GM12878 (cell line): Measurements from ENCODE around the gene KLHL26. TPM values are rescaled to one million over a fixed set of nuclear protein-coding genes. Genes with fewer than 3 reads are reported as not detected.

ENCODE experiments used
- BACH1 ChIP-seq: fragments of 450-650 bp; IDR thresholded peaks from 2 replicates; pipeline ENCODE4 v1.6.1; 2017; ENCODE audit warnings: mild to moderate bottlenecking, borderline replicate concordance
- CBFB ChIP-seq: IDR thresholded peaks from 2 replicates; pipeline ENCODE4 v1.6.1; 2016; ENCODE audit warnings: antibody characterized with exemption, low read depth
- CEBPB ChIP-seq, 2 experiments: fragments of 150-350 bp in 1 of 2; IDR thresholded peaks; 2 replicates each; pipeline ENCODE4 v1.6.1; 2012 to 2014; ENCODE audit warnings: low read depth in 2 of 2, low read length in 2 of 2, borderline replicate concordance in 1 of 2, inconsistent platforms in 1 of 2
- CREM ChIP-seq: IDR thresholded peaks from 2 replicates; pipeline ENCODE4 v1.6.1; 2014; ENCODE audit warnings: antibody characterized with exemption, low read depth
- EZH2 ChIP-seq: IDR thresholded peaks from 2 replicates; pipeline ENCODE4 v1.6.1; 2012; ENCODE audit warnings: low read depth, mild to moderate bottlenecking, control low read depth, inconsistent platforms, low read length, borderline replicate concordance; ENCODE audit not compliant: control insufficient read depth
- FOS ChIP-seq: IDR thresholded peaks from 3 replicates; pipeline ENCODE4 v1.6.1; 2011; ENCODE audit warnings: borderline replicate concordance; ENCODE audit not compliant: insufficient read length; ENCODE audit errors: extremely low read depth
- IKZF2 ChIP-seq, 2 experiments: fragments of 450-650 bp; IDR thresholded peaks; 2 replicates each; pipeline ENCODE4 v1.6.1; 2017; ENCODE audit warnings: mild to moderate bottlenecking in 2 of 2, moderate library complexity in 2 of 2
- MEF2B ChIP-seq: fragments of 450-650 bp; IDR thresholded peaks from 2 replicates; pipeline ENCODE4 v1.6.1; 2018; ENCODE audit warnings: mild to moderate bottlenecking, moderate library complexity; ENCODE audit not compliant: partially characterized antibody, poor library complexity, severe bottlenecking
- MXI1 ChIP-seq: fragments of 150-350 bp; IDR thresholded peaks from 2 replicates; pipeline ENCODE4 v1.6.1; 2011; ENCODE audit warnings: low read depth, mild to moderate bottlenecking, inconsistent platforms, low read length, improper control_type of control experiment
- MYC ChIP-seq: IDR thresholded peaks from 2 replicates; pipeline ENCODE4 v1.6.1; 2011; ENCODE audit warnings: mild to moderate bottlenecking, low read length, moderate library complexity, inconsistent platforms; ENCODE audit not compliant: insufficient read depth, insufficient replicate concordance, insufficient read length, severe bottlenecking
- NR2C1 ChIP-seq: fragments of 450-650 bp; IDR thresholded peaks from 2 replicates; pipeline ENCODE4 v1.6.1; 2017; ENCODE audit warnings: antibody characterized with exemption, mild to moderate bottlenecking, moderate library complexity
- PML ChIP-seq: IDR thresholded peaks from 2 replicates; pipeline ENCODE4 v1.6.1; 2012; ENCODE audit warnings: low read length, inconsistent platforms
- RB1 ChIP-seq: fragments of 450-650 bp; formaldehyde crosslinking; IDR thresholded peaks from 2 replicates; pipeline ENCODE4 v1.6.1; 2017; ENCODE audit warnings: mild to moderate bottlenecking, borderline replicate concordance
- RELA ChIP-seq: fragments of 450-650 bp; IDR thresholded peaks from 2 replicates; pipeline ENCODE4 v1.8.0; 2014; ENCODE audit warnings: borderline replicate concordance; ENCODE audit not compliant: partially characterized antibody
- SREBF2 ChIP-seq: IDR thresholded peaks from 2 replicates; pipeline ENCODE4 v1.6.1; 2012; ENCODE audit warnings: mild to moderate bottlenecking, low read length
- STAT1 ChIP-seq: fragments of 450-650 bp; conservative IDR thresholded peaks from 2 replicates; pipeline ENCODE4 v1.6.1; 2014; ENCODE audit warnings: antibody characterized with exemption, mild to moderate bottlenecking
- polyA plus RNA-seq, 11 experiments: library from polyadenylated mRNA; depleted of rRNA in 4 of 11; unstranded in 6 of 11; stranded (reverse) in 5 of 11; fragments of >200 nt; fragmentation: Nextera tagmentation in 4 of 11; fragmentation: Illumina TruSeq in 1 of 11; extraction: Ambion mirVana in 4 of 11; extraction: Trizol in 1 of 11; gene quantifications; 1 replicate in 1 of 11; 2 replicates in 10 of 11; pipeline versions ENCODE4 v1.2.1 to v1.2.3, GENCODE V29; 2011 to 2016; ENCODE audit warnings: inconsistent platforms in 2 of 11, missing spikeins in 2 of 11, low read depth in 1 of 11
- total RNA-seq, 4 experiments: library from RNA; depleted of rRNA in 3 of 4; stranded (reverse); fragments of >200 nt in 3 of 4; fragmentation: Illumina TruSeq in 1 of 4; extraction: Trizol in 1 of 4; gene quantifications; 2 replicates each; pipeline versions ENCODE4 v1.2.1 to v1.2.3, GENCODE V29; 2013 to 2021
- TF ChIP-seq, protein P1 (sequence below): fragments of 450-650 bp; IDR thresholded peaks from 2 replicates; pipeline ENCODE4 v1.6.1; 2016; ENCODE audit warnings: mild to moderate bottlenecking
- TF ChIP-seq, protein P2 (sequence below): fragments of 450-650 bp; IDR thresholded peaks from 2 replicates; pipeline ENCODE4 v1.6.1; 2017; ENCODE audit warnings: mild to moderate bottlenecking, moderate library complexity
- TF ChIP-seq, protein P3 (sequence below): IDR thresholded peaks from 2 replicates; pipeline ENCODE4 v1.6.1; 2012; ENCODE audit warnings: mild to moderate bottlenecking, low read depth, low read length

KLHL26 gene
- total and polyA plus RNA-seq, 10 of the 15 experiments (the other 5 are each of a cell fraction or from before 2014, with no cell fraction given) = 0.18 to 14.6 (median 2.9) TPM

GRCh38 chr19:18588611-18589379 lies 48.0 kb upstream of the KLHL26 start, which contains the start of gene REX1BD (continued):
- TF ChIP-seq, protein P1, sequence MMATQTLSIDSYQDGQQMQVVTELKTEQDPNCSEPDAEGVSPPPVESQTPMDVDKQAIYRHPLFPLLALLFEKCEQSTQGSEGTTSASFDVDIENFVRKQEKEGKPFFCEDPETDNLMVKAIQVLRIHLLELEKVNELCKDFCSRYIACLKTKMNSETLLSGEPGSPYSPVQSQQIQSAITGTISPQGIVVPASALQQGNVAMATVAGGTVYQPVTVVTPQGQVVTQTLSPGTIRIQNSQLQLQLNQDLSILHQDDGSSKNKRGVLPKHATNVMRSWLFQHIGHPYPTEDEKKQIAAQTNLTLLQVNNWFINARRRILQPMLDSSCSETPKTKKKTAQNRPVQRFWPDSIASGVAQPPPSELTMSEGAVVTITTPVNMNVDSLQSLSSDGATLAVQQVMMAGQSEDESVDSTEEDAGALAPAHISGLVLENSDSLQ = peak; percentile 13; the same call in 1 of the 2 replicates
- peak; percentile 65 for TF ChIP-seq RELA
- TF ChIP-seq PML = 0 out of 2 replicates have a peak, but pooled peaks have one; percentile 91
- TF ChIP-seq RB1 = peak; percentile 47
- TF ChIP-seq CREM = no peak; the same call in 1 of the 2 replicates
- TF ChIP-seq IKZF2 (IDR thresholded peaks at IDR 0.05) = peak; percentile 47 to 67; a peak in 3 of 4 replicates
- TF ChIP-seq CBFB = no peak
- TF ChIP-seq, protein P2, sequence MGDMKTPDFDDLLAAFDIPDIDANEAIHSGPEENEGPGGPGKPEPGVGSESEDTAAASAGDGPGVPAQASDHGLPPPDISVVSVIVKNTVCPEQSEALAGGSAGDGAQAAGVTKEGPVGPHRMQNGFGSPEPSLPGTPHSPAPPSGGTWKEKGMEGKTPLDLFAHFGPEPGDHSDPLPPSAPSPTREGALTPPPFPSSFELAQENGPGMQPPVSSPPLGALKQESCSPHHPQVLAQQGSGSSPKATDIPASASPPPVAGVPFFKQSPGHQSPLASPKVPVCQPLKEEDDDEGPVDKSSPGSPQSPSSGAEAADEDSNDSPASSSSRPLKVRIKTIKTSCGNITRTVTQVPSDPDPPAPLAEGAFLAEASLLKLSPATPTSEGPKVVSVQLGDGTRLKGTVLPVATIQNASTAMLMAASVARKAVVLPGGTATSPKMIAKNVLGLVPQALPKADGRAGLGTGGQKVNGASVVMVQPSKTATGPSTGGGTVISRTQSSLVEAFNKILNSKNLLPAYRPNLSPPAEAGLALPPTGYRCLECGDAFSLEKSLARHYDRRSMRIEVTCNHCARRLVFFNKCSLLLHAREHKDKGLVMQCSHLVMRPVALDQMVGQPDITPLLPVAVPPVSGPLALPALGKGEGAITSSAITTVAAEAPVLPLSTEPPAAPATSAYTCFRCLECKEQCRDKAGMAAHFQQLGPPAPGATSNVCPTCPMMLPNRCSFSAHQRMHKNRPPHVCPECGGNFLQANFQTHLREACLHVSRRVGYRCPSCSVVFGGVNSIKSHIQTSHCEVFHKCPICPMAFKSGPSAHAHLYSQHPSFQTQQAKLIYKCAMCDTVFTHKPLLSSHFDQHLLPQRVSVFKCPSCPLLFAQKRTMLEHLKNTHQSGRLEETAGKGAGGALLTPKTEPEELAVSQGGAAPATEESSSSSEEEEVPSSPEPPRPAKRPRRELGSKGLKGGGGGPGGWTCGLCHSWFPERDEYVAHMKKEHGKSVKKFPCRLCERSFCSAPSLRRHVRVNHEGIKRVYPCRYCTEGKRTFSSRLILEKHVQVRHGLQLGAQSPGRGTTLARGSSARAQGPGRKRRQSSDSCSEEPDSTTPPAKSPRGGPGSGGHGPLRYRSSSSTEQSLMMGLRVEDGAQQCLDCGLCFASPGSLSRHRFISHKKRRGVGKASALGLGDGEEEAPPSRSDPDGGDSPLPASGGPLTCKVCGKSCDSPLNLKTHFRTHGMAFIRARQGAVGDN = peak; percentile 67; the same call in 1 of the 2 replicates
- peak in 1 of 2 experiments; percentile 34; a peak in 1 of 4 replicates for TF ChIP-seq CEBPB (IDR thresholded peaks at IDR 0.05; ENCODE audit: borderline replicate concordance in 1 of 2, low read depth in 2 of 2, low read length in 2 of 2)
- 0 out of 2 replicates have a peak, but pooled peaks have one; percentile 61 for TF ChIP-seq MXI1
- no peak for TF ChIP-seq MYC
- TF ChIP-seq SREBF2 = no peak
- peak; percentile 57 for TF ChIP-seq STAT1
- TF ChIP-seq, protein P3, sequence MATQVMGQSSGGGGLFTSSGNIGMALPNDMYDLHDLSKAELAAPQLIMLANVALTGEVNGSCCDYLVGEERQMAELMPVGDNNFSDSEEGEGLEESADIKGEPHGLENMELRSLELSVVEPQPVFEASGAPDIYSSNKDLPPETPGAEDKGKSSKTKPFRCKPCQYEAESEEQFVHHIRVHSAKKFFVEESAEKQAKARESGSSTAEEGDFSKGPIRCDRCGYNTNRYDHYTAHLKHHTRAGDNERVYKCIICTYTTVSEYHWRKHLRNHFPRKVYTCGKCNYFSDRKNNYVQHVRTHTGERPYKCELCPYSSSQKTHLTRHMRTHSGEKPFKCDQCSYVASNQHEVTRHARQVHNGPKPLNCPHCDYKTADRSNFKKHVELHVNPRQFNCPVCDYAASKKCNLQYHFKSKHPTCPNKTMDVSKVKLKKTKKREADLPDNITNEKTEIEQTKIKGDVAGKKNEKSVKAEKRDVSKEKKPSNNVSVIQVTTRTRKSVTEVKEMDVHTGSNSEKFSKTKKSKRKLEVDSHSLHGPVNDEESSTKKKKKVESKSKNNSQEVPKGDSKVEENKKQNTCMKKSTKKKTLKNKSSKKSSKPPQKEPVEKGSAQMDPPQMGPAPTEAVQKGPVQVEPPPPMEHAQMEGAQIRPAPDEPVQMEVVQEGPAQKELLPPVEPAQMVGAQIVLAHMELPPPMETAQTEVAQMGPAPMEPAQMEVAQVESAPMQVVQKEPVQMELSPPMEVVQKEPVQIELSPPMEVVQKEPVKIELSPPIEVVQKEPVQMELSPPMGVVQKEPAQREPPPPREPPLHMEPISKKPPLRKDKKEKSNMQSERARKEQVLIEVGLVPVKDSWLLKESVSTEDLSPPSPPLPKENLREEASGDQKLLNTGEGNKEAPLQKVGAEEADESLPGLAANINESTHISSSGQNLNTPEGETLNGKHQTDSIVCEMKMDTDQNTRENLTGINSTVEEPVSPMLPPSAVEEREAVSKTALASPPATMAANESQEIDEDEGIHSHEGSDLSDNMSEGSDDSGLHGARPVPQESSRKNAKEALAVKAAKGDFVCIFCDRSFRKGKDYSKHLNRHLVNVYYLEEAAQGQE = no peak
- TF ChIP-seq FOS = no peak
- peak; percentile 68 for TF ChIP-seq BACH1
- no peak for TF ChIP-seq EZH2
- TF ChIP-seq MEF2B = peak; percentile 43
- TF ChIP-seq NR2C1 = no peak
